ENCODE measurements around the gene MTUS2. TPM values are rescaled to one million over a fixed set of nuclear protein-coding genes. Genes with fewer than 3 reads are reported as not detected.

Gene MTUS2
- total RNA-seq, 1 donor from 2014 or later = not detected

DNA sequence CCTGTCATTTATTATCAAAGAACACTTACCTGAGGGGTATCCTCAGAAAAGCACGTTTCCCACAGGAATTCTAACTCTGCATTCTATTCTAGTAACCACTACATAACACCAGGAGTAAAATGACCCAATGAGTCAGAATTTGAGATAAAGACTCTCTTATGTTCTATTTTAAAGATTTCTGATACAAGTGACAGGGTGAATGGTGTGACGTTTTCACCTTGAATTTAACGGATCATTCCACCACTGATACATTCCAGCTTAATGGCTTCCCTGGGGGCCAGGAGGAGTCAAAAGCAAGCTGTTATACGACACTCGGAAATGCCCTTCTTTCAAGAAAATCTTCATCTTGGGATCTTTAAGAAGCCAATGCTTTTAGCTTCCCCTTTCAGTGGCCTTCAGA, 720.2 kb downstream of the MTUS2 start:
- FAIRE-seq (no peak), DNase-seq (ENCODE audit: low read depth) (no peak)
- Histone ChIP-seq H3K4me3 (ENCODE audit: low read depth, low read length) (no peak overlapping the region), H3K27me3 (ENCODE audit: control insufficient read depth, insufficient read depth, low read length) (no peaks in the 10 kb centered on the region), H3K36me3 (ENCODE audit: control insufficient read depth, insufficient read depth, low read length) (peaks cover 14% of the 10 kb centered on the region)
- no peak for TF ChIP-seq CTCF (IDR thresholded peaks at IDR 0.05; ENCODE audit: insufficient read depth, low read length, severe bottlenecking)

- TF ChIP-seq CTCF (IDR thresholded peaks at IDR 0.05; ENCODE audit: insufficient read depth, low read length, severe bottlenecking) = no peak
- DNase-seq (ENCODE audit: low read depth) = no peak
- H3K27me3 ChIP-seq (ENCODE audit: control insufficient read depth, insufficient read depth, low read length) = no peaks in the 10 kb centered on the region
- FAIRE-seq = no peak
- H3K4me3 ChIP-seq (ENCODE audit: low read depth, low read length) = no peak overlapping the region
- H3K36me3 ChIP-seq (ENCODE audit: control insufficient read depth, insufficient read depth, low read length) = peaks cover 12% of the 10 kb centered on the region
Observed at GRCh38 chr13:29540799-29541198, 720.7 kb downstream of the MTUS2 start.

DNA sequence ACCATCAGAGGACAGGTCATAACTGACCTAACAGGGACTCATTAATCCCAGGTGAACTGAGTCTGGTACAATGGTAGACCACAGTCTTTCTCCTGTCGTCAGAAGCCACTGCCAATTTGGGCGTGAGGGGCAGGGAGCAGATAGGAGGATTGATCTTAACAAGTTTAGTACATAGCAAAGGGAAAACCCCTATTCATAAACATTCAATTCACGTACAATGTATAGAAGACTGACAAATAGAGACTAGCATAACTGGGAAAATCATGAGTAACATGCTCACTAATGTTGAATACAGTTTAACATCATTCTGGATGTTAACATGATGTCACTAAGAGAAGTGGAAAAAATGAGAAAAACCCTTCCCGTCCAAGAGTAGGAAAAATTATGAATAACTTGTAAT, 721.3 kb downstream of the MTUS2 start:
- no peak for DNase-seq (ENCODE audit: low read depth)
- TF ChIP-seq CTCF (IDR thresholded peaks at IDR 0.05; ENCODE audit: insufficient read depth, low read length, severe bottlenecking) = no peak
- Histone ChIP-seq H3K4me3 (ENCODE audit: low read depth, low read length) (no peak overlapping the region), H3K36me3 (ENCODE audit: control insufficient read depth, insufficient read depth, low read length) (peaks cover 7% of the 10 kb centered on the region), H3K27me3 (ENCODE audit: control insufficient read depth, insufficient read depth, low read length) (no peaks in the 10 kb centered on the region)
- no peak for FAIRE-seq

GRCh38 chr13:29542381-29542780, 722.2 kb downstream of the MTUS2 start:
- Histone ChIP-seq H3K27me3 (ENCODE audit: control insufficient read depth, insufficient read depth, low read length) (no peaks in the 10 kb centered on the region), H3K4me3 (ENCODE audit: low read depth, low read length) (no peak overlapping the region), H3K36me3 (ENCODE audit: control insufficient read depth, insufficient read depth, low read length) (peaks cover 8% of the 10 kb centered on the region)
- no peak for TF ChIP-seq CTCF (IDR thresholded peaks at IDR 0.05; ENCODE audit: insufficient read depth, low read length, severe bottlenecking)
- FAIRE-seq (no peak), DNase-seq (ENCODE audit: low read depth) (no peak)

- H3K27me3 ChIP-seq (ENCODE audit: control insufficient read depth, insufficient read depth, low read length) = no peaks in the 10 kb centered on the region
- peaks cover 10% of the 10 kb centered on the region for H3K36me3 ChIP-seq (ENCODE audit: control insufficient read depth, insufficient read depth, low read length)
- no peak overlapping the region for H3K4me3 ChIP-seq (ENCODE audit: low read depth, low read length)
- FAIRE-seq (no peak), DNase-seq (ENCODE audit: low read depth) (no peak)
- no peak for TF ChIP-seq CTCF (IDR thresholded peaks at IDR 0.05; ENCODE audit: insufficient read depth, low read length, severe bottlenecking)
Observed at GRCh38 chr13:29543230-29544215, 723.4 kb downstream of the MTUS2 start.

All from bronchial epithelial cell (primary cell).